ENCODE measurements around the gene CCDC66. TPM values are rescaled to one million over a fixed set of nuclear protein-coding genes. Genes with fewer than 3 reads are reported as not detected.
"Not testable (repeated sequence)": the region's sequence is repeated elsewhere in the genome, so short reads cannot be mapped to it uniquely, and the experiment has no call there.

Gene CCDC66
- 10.2 TPM for total RNA-seq

DNA sequence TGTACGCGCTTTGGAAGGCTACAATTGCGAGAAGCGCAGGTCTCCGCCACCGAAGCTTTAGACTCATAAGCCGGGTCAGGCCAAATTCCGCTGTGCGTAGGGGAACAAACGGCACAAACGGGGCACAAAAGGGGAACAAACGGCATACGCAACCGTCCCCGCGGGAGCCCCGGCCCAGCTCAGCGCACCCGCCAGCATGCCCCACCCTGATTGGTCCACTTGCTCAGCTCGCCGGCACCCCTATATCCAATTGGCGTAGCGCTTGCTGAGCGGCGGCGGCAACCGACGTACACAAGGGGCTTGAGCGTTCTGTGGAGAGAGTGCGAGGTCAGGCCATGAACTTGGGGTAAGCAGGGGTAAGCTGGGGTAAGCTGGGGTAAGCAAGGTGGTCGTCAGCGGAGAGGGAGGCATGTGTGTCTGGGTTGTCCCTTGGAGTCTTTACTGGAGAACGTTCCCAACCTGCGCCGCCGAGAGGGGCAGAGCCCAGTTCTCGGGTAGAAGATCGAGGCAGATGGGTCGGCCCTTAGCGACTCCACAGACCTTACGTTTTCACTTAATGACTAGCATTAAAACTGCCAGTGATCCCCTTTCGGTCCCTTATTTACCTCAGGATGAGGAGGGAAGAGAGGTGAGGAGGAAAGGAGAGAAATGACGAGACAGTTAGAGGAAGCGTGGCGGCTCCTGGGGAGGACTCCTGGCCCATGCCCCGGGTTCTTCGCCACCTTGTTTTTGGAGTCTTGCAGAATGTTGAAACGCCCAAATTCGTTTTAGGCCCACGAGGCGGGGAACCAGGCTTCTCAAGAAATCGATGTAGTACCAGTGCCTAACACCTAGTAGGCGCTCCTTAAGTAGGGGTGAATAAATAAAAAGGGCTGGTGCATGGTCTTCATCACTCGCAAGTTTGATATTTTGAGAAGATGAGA is at the start of gene CCDC66:
CCDC66 (plus strand) TSS at position 268 of the 923 bp plus-strand sequence; CDS start at position 336, 68 bp downstream.
- DNase-seq (ENCODE audit: low read depth in 2 of 3, low spot score in 2 of 3): peak; percentile 80 to 95 (median 93)

- no peak for DNase-seq (ENCODE audit: low read depth in 2 of 3, low spot score in 2 of 3)
These were observed 37.3 kb upstream of the CCDC66 start for GRCh38 chr3:56519641-56520040.

DNA sequence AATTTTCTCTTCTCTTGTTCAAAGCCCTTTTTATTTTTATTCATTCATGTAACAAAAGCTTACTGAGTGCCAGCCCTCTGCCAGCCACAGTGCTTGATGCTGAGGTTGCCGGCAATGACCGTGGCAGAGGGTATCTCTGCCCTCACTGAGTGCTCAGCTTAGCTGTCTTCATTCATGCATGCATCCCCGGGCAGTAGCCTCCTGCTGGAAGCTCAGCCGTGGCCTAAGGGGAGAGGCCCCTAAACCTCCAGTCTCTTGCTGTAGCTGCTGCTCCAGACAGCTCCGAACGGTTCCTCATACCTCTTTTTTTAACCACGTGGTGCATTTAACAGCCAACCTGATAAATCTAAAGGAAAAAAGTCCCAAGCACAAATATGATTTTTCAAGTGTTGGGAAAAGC is 34.6 kb upstream of the CCDC66 start:
- no peak for DNase-seq (ENCODE audit: low read depth in 2 of 3, low spot score in 2 of 3)

DNA sequence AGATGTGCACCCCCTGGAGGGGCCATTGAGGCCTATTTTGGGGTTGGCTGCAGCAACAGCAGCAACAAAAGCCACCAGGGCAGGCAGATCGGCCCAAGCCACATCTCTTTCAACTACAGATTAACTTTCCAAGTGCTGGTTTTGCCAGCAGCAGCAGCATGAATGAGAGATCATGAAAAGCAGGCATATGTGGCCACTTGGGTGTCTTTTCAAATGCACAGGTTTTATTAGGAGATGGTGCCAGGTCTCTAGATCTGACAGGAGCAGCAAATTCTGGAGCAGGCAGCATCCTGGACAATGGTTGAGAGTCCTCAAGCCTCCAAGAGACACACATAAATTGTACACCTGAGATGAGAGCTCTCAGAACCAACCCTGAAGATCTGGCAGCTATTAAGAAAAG is 31.7 kb upstream of the CCDC66 start:
- no peak for DNase-seq (ENCODE audit: low read depth in 2 of 3, low spot score in 2 of 3)

DNA sequence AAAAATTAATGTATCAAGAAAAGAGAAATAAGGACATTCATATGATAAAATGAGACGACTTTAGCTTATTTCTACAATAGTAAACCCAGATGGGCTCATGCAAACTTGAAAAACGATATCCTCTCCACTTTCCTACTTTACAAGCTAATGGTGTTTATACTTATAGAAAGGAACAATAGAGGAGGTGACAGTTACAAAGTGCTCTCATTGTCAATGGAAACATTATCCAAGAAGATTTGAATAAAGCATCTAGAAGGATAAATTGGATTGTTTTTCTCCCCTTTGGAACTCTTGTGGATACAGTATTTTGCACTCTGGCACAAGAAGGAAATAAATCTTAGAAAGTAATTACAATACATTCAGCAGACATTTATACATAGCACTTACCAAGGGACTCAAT is 20.2 kb upstream of the CCDC66 start:
- DNase-seq (ENCODE audit: low read depth in 2 of 3, low spot score in 2 of 3): no peak

- peak in 2 of 3 donors; percentile 13 to 52 for DNase-seq (ENCODE audit: low read depth in 2 of 3, low spot score in 2 of 3)
These were observed 9.5 kb upstream of the CCDC66 start for GRCh38 chr3:56547486-56547885.

GRCh38 chr3:56557831-56558170 is 826 bp downstream of the CCDC66 start:
- no peak for DNase-seq (ENCODE audit: low read depth in 2 of 3, low spot score in 2 of 3)

GRCh38 chr3:56573501-56573900 is 16.5 kb downstream of the CCDC66 start:
- no peak for DNase-seq (ENCODE audit: low read depth in 2 of 3, low spot score in 2 of 3)

DNA sequence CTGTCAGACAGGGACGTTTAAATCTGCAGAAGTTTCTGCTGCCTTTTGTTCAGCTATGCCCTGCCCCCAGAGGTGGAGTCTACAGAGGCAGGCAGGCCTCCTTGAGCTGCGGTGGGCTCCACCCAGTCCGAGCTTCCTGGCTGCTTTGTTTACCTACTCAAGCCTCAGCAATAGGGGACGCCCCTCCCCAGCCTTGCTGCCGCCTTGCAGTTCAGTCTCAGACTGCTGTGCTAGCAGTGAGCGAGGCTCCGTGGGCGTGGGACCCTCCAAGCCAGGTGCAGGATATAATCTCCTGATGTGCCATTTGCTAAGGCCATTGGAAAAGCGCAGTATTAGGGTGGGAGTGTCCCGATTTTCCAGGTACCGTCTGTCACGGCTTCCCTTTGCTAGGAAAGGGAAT is 25.0 kb downstream of the CCDC66 start:
- not testable (repeated sequence) for DNase-seq (ENCODE audit: low read depth in 2 of 3, low spot score in 2 of 3)

DNA sequence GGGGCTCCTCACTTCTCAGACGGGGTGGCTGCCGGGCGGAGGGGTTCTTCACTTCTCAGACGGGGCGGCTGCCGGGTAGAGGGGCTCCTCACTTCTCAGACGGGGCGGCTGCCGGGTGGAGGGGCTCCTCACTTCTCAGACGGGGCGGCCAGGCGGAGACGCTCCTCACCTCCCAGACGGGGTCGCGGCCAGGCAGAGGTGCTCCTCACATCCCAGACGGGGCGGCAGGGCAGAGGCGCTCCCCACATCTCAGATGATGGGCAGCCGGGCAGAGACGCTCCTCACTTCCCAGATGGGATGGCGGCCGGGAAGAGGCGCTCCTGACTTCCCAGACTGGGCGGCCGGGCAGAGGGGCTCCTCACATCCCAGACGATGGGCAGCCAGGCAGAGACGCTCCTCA is 27.3 kb downstream of the CCDC66 start:
- DNase-seq (ENCODE audit: low read depth in 2 of 3, low spot score in 2 of 3): not testable (repeated sequence)

DNA sequence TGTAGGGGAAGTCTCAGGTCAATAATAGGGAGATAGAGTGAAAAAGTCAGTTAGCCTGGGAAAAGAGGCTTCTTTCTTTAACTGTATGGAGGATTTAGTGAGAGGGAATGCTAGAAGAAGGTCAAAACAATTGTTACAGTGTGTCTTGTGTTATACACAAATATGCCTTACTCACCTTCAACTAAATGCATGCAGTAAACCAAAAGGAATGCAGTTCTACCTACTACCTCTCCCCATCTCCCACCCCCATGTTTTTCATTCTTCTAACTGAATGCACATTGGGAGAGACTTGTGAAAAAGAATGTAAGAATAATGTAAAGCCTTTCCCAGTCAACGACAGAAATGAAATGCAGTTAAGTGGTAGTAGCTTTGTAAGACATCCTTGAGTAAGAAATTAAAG is 33.8 kb downstream of the CCDC66 start:
- DNase-seq (ENCODE audit: low read depth in 2 of 3, low spot score in 2 of 3): no peak

GRCh38 chr3:56591262-56591661 is 34.3 kb downstream of the CCDC66 start:
- DNase-seq (ENCODE audit: low read depth in 2 of 3, low spot score in 2 of 3): no peak

- peak in 1 of 3 donors; percentile 37 for DNase-seq (ENCODE audit: low read depth in 2 of 3, low spot score in 2 of 3)
These were observed 36.6 kb downstream of the CCDC66 start for GRCh38 chr3:56593455-56594158.

- DNase-seq (ENCODE audit: low read depth in 2 of 3, low spot score in 2 of 3): no peak
These were observed 39.2 kb downstream of the CCDC66 start for GRCh38 chr3:56595975-56596840.

DNA sequence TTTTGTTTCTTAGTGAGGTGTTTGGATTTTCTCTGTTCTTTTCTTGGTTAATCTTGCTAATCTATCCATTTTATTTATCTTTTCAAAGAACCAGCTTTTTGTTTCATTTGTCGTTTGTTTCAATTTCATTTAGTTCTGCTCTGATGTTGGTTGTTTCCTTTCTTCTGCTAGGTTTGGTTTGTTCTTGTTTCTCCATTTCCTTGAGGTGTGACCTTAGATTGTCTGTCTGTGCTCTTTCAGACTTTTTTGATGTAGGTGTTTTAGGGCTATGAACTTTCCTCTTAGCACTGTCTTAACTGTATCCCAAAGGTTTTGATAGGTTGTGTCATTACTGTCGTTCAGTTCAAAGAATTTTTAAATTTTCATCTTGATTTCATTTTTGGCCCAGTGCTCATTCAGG is 51.5 kb downstream of the CCDC66 start:
- DNase-seq (ENCODE audit: low read depth in 2 of 3, low spot score in 2 of 3): not testable (repeated sequence)

DNA sequence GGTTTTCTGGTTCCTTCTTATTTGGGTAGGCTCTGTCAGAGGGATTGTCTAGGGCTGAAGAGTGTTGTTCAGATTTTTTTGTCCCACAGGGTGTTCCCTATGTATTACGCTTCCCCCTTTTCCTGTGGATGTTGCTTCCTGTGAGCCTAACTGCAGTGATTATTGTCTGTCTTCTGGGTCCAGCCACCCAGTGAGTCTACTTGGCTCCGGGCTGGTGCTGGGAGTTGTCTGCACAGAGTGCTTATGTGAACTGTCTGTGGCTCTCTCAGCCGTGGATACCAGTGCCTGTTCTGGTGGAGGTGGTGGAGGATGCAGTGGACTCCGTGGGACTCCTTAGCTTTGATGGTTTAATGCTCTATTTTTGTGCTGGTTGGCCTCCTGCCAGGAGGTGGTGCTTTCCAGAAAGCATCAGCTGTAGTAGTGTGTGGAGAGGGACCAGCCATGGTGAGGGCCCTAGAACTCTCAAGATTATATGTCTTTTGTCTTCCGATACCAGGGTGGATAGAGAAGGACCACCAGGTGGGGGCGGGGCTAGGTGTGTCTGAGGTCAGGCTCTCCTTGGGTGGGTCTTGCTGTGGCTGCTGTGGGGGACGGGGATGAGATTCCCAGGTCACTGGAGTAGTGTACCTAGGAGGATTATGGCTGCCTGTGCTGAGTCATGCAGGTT is 53.8 kb downstream of the CCDC66 start:
- DNase-seq (ENCODE audit: low read depth in 2 of 3, low spot score in 2 of 3): no peak

DNA sequence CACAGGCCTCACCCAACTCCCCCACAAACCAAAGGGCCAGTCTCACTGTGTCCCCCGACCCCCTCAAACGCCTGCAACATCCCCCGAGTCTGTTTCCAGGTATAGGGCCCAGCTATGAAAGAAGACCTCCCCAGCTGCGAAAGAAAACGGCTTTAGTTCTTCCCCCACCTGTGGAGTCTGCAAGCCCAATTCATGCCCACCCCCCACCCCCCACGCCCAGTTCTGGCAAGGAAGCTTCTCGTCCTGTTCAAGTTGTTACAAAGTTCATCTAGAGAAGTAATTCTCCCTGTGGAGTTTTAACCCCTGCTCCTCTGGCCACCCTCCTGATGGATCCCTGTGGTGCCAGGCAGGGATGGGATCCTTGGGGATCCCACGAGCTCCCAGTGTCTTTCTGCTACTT is 54.4 kb downstream of the CCDC66 start:
- no peak for DNase-seq (ENCODE audit: low read depth in 2 of 3, low spot score in 2 of 3)

DNA sequence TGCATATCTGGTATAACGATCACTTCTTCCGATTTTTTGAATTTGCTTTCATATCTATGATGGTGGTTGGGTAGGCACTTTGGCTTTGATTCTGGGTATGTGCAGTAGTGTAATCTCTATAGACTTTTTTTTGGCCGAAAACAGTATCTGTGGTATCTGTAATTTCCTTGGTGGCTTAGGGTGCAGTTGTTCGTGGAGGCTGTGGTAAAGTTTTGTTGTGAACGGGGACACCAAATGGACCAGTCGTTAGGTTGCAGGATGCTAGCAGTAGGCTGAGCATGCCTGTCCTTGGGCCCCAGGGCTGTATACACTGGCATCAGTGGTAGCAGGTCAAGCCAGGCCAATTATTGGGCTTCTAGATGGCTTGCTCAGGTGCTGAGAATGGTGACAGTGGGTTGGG is 55.2 kb downstream of the CCDC66 start:
- no peak for DNase-seq (ENCODE audit: low read depth in 2 of 3, low spot score in 2 of 3)

DNA sequence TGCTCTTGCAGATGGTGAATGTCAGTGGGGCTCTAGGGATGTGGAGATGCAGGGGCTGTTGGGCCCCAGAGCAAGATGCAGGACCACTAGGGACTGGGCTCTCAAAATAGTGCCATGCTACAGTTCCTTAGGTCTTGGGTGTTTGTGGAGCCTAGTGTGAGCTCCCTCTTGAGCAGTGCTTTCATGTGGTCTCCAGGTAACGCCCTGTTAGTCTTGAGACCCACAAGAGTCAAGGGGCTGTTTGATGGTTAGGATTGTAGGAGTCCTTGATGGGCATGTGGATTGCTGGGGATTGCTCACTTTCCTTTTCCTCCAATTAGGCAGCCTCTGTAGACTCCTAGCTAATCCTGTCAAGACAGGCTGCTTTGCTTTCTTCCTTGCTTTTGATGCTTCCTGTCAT is 56.0 kb downstream of the CCDC66 start:
- no peak for DNase-seq (ENCODE audit: low read depth in 2 of 3, low spot score in 2 of 3)

GRCh38 chr3:56616478-56617006 is 59.6 kb downstream of the CCDC66 start:
- peak in 1 of 3 donors; percentile 3 for DNase-seq (ENCODE audit: low read depth in 2 of 3, low spot score in 2 of 3)
